Measurements from ENCODE around the gene SEZ6L2. TPM values are rescaled to one million over a fixed set of nuclear protein-coding genes. Genes with fewer than 3 reads are reported as not detected.
A peak's percentile ranks its signal among the peaks of the same experiment; 100 is the strongest.

Gene SEZ6L2
- total and polyA plus RNA-seq, 9 of the 15 experiments (the other 6 are each of a cell fraction or from before 2014, with no cell fraction given) = 0.10 to 2.1 (median 0.72) TPM

DNA sequence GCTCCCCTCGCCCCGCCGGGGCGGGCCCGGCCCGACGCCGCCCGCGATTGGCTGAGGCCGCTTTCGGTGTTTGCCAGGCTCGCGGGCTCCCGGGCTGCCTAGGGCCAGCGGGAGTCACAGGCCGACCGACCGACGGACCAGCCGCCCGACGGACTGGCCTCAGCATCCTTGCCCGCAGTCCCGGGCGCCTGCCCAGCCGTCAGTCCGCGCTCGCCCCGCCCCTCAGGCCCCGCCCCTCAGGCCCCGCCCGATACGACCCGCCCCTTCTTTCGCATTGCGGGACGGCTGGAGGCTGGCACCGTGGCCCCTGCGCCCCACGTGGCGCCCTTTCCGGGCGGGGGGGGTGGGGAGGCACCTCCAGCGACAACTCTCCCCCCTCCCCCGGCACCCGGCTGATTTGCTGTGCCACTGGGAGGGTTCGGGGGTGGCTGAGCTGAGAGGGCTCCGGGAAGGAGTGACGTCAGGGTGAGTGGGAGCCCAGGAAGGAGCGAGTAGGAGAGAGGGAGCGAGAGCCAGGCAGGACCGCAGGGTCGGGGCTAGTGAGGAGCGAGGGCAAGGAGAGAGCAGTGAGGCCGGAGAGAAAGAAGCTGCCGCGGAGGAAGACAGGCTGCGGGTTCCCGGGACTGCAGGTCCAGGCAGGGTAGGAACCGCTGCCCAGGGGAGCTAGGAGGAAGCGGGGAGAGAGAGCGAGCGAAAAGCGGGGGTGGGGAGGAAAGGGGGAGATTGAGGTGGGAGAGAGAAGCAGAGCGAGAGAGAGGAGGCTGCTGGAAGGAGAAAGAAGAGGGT is 945 bp upstream of the SEZ6L2 start, which contains the start of gene ASPHD1 (continued):
- TF ChIP-seq, protein P1, sequence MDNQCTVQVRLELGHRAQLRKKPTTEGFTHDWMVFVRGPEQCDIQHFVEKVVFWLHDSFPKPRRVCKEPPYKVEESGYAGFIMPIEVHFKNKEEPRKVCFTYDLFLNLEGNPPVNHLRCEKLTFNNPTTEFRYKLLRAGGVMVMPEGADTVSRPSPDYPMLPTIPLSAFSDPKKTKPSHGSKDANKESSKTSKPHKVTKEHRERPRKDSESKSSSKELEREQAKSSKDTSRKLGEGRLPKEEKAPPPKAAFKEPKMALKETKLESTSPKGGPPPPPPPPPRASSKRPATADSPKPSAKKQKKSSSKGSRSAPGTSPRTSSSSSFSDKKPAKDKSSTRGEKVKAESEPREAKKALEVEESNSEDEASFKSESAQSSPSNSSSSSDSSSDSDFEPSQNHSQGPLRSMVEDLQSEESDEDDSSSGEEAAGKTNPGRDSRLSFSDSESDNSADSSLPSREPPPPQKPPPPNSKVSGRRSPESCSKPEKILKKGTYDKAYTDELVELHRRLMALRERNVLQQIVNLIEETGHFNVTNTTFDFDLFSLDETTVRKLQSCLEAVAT (IDR thresholded peaks at IDR 0.05) = peak in 1 of 2 experiments; percentile 35; a peak in 1 of 4 replicates
- TF ChIP-seq ZFPM2 (CRISPR knock-in tag; IDR thresholded peaks at IDR 0.05) (no peak), ZNF282 (CRISPR knock-in tag; IDR thresholded peaks at IDR 0.05) (no peak), KLF6 (CRISPR knock-in tag; IDR thresholded peaks at IDR 0.05; ENCODE audit: borderline replicate concordance) (no peak), SIRT6 (IDR thresholded peaks at IDR 0.05; ENCODE audit: low read depth, low read length) (no peak), THRAP3 (IDR thresholded peaks at IDR 0.05; ENCODE audit: borderline replicate concordance) (no peak), RNF2 (IDR thresholded peaks at IDR 0.05) (no peak), STAT5A (IDR thresholded peaks at IDR 0.05; ENCODE audit: borderline replicate concordance, low read length) (no peak), ZNF561 (CRISPR knock-in tag; conservative IDR thresholded peaks at IDR 0.05) (no peak), DMBX1 (CRISPR knock-in tag; IDR thresholded peaks at IDR 0.05; ENCODE audit: borderline replicate concordance) (peak; percentile 17; the same call in 1 of the 2 replicates), OTX1 (CRISPR knock-in tag; IDR thresholded peaks at IDR 0.05) (peak; percentile 64; the same call in 1 of the 2 replicates), NCOA4 (IDR thresholded peaks at IDR 0.05; ENCODE audit: partially characterized antibody) (no peak), NEUROD1 (IDR thresholded peaks at IDR 0.05; ENCODE audit: borderline replicate concordance, low read depth, low read length, partially characterized antibody) (no peak), CREBBP (IDR thresholded peaks at IDR 0.05; ENCODE audit: low read depth, low read length) (no peak), CCNT2 (IDR thresholded peaks at IDR 0.05; ENCODE audit: borderline replicate concordance, extremely low read depth, insufficient read length, low read depth, low read length) (peak; percentile 43), CBX5 (IDR thresholded peaks at IDR 0.05; ENCODE audit: borderline replicate concordance, low read depth) (no peak), FOXP1 (CRISPR knock-in tag; IDR thresholded peaks at IDR 0.05) (no peak)
- TF ChIP-seq, protein P2, sequence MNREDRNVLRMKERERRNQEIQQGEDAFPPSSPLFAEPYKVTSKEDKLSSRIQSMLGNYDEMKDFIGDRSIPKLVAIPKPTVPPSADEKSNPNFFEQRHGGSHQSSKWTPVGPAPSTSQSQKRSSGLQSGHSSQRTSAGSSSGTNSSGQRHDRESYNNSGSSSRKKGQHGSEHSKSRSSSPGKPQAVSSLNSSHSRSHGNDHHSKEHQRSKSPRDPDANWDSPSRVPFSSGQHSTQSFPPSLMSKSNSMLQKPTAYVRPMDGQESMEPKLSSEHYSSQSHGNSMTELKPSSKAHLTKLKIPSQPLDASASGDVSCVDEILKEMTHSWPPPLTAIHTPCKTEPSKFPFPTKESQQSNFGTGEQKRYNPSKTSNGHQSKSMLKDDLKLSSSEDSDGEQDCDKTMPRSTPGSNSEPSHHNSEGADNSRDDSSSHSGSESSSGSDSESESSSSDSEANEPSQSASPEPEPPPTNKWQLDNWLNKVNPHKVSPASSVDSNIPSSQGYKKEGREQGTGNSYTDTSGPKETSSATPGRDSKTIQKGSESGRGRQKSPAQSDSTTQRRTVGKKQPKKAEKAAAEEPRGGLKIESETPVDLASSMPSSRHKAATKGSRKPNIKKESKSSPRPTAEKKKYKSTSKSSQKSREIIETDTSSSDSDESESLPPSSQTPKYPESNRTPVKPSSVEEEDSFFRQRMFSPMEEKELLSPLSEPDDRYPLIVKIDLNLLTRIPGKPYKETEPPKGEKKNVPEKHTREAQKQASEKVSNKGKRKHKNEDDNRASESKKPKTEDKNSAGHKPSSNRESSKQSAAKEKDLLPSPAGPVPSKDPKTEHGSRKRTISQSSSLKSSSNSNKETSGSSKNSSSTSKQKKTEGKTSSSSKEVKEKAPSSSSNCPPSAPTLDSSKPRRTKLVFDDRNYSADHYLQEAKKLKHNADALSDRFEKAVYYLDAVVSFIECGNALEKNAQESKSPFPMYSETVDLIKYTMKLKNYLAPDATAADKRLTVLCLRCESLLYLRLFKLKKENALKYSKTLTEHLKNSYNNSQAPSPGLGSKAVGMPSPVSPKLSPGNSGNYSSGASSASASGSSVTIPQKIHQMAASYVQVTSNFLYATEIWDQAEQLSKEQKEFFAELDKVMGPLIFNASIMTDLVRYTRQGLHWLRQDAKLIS (CRISPR knock-in tag; IDR thresholded peaks at IDR 0.05) = no peak
- TF ChIP-seq, protein P3, sequence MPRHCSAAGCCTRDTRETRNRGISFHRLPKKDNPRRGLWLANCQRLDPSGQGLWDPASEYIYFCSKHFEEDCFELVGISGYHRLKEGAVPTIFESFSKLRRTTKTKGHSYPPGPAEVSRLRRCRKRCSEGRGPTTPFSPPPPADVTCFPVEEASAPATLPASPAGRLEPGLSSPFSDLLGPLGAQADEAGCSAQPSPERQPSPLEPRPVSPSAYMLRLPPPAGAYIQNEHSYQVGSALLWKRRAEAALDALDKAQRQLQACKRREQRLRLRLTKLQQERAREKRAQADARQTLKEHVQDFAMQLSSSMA (CRISPR knock-in tag; IDR thresholded peaks at IDR 0.05) = no peak
- TF ChIP-seq, protein P4, sequence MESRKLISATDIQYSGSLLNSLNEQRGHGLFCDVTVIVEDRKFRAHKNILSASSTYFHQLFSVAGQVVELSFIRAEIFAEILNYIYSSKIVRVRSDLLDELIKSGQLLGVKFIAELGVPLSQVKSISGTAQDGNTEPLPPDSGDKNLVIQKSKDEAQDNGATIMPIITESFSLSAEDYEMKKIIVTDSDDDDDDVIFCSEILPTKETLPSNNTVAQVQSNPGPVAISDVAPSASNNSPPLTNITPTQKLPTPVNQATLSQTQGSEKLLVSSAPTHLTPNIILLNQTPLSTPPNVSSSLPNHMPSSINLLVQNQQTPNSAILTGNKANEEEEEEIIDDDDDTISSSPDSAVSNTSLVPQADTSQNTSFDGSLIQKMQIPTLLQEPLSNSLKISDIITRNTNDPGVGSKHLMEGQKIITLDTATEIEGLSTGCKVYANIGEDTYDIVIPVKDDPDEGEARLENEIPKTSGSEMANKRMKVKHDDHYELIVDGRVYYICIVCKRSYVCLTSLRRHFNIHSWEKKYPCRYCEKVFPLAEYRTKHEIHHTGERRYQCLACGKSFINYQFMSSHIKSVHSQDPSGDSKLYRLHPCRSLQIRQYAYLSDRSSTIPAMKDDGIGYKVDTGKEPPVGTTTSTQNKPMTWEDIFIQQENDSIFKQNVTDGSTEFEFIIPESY (CRISPR knock-in tag; IDR thresholded peaks at IDR 0.05) = peak; percentile 57; the same call in 1 of the 2 replicates

Measured in K562 (cell line).